IMR-90 (cell line): ENCODE results near the gene WRAP73. TPM values are rescaled to one million over a fixed set of nuclear protein-coding genes. Genes with fewer than 3 reads are reported as not detected.
A peak's percentile ranks its signal among the peaks of the same experiment; 100 is the strongest.

Experiments
- ATAC-seq: fragments of 200-7000 bp; cut with Tn5 transposase; 2 replicates; pipeline ENCODE4 v1.9.1; 2020; ENCODE audit warnings: low read depth, mild to moderate bottlenecking, moderate library complexity
- BruUV-seq: library from RNA; stranded (reverse); fragments of 400-500 nt; replicated peaks from 2 replicates; lab custom pipeline; 2021; lab: Mats Ljungman, UMichigan
- CTCF ChIA-PET: fragments of 300-600 bp; formaldehyde crosslinking; extraction: SDS; loops from one replicate; lab custom pipeline; 2021; ENCODE audit warnings: antibody characterized with exemption; lab: Yijun Ruan, JAX
- POLR2A ChIA-PET: fragments of 300-600 bp; sonication (Branson Sonifier 250); formaldehyde crosslinking; loops from one replicate; lab custom pipeline; 2022; ENCODE audit warnings: antibody characterized with exemption; ENCODE audit not compliant: unreplicated experiment; lab: Charles Lee
- DNase-seq: peaks from one replicate; pipeline ENCODE4 v3.0.0; 2013
- H2AFZ ChIP-seq: replicated peaks from 2 replicates; pipeline ENCODE3; 2013; ENCODE audit warnings: low read length, mild to moderate bottlenecking; ENCODE audit not compliant: poor library complexity
- H2AK5ac ChIP-seq: 2 replicates; pipeline ENCODE4 v1.6.1; 2013; ENCODE audit warnings: low read depth, low read length, inconsistent platforms
- H2AK9ac ChIP-seq: replicated peaks from 2 replicates; pipeline ENCODE3; 2013; ENCODE audit warnings: mild to moderate bottlenecking, low read depth, low read length, moderate library complexity; ENCODE audit not compliant: poor library complexity
- H2BK120ac ChIP-seq: 2 replicates; pipeline ENCODE4 v1.6.1; 2013; ENCODE audit warnings: low read depth, low read length, inconsistent platforms
- H2BK15ac ChIP-seq: 3 replicates; pipeline ENCODE4 v1.6.1; 2013; ENCODE audit warnings: low read depth, low read length, inconsistent platforms
- H2BK20ac ChIP-seq: 2 replicates; pipeline ENCODE4 v1.6.1; 2013; ENCODE audit warnings: low read depth, mild to moderate bottlenecking, inconsistent platforms, low read length, moderate library complexity
- H2BK5ac ChIP-seq: 2 replicates; pipeline ENCODE4 v1.6.1; 2013; ENCODE audit warnings: mild to moderate bottlenecking, low read depth, low read length, inconsistent platforms; ENCODE audit not compliant: poor library complexity, severe bottlenecking
- H3K14ac ChIP-seq: replicated peaks from 2 replicates; pipeline ENCODE4 v1.6.1; 2013; ENCODE audit warnings: low read depth, low read length, inconsistent platforms
- H3K18ac ChIP-seq: 2 replicates; pipeline ENCODE4 v1.6.1; 2013; ENCODE audit warnings: low read depth, low read length, control low read depth
- H3K23ac ChIP-seq: 2 replicates; pipeline ENCODE4 v1.6.1; 2013; ENCODE audit warnings: low read depth, low read length, inconsistent platforms
- H3K27ac ChIP-seq: 2 replicates; pipeline ENCODE4 v1.5.1; 2013; ENCODE audit warnings: mild to moderate bottlenecking, control low read depth, low read length; ENCODE audit not compliant: insufficient read depth
- H3K27me3 ChIP-seq: 2 replicates; pipeline ENCODE4 v1.6.1; 2013; ENCODE audit warnings: low read length; ENCODE audit not compliant: control insufficient read depth, insufficient read depth
- H3K36me3 ChIP-seq: 2 replicates; pipeline ENCODE4 v1.6.1; 2013; ENCODE audit warnings: low read length, mixed read lengths; ENCODE audit not compliant: control insufficient read depth, insufficient read depth
- H3K4ac ChIP-seq: 2 replicates; pipeline ENCODE4 v1.6.1; 2013; ENCODE audit warnings: low read depth, low read length, inconsistent platforms
- H3K4me1 ChIP-seq: 2 replicates; pipeline ENCODE4 v1.6.1; 2013; ENCODE audit warnings: low read length, mixed read lengths; ENCODE audit not compliant: control insufficient read depth, insufficient read depth
- H3K4me2 ChIP-seq: 2 replicates; pipeline ENCODE4 v1.6.1; 2013; ENCODE audit warnings: low read depth, mild to moderate bottlenecking, control low read depth, low read length, moderate library complexity
- H3K4me3 ChIP-seq: 2 replicates; pipeline ENCODE4 v1.5.1; 2013; ENCODE audit warnings: low read depth, mild to moderate bottlenecking, control low read depth, low read length, moderate library complexity; ENCODE audit not compliant: insufficient read depth
- H3K56ac ChIP-seq: 2 replicates; pipeline ENCODE4 v1.6.1; 2013; ENCODE audit warnings: low read length, inconsistent platforms; ENCODE audit not compliant: insufficient read depth; ENCODE audit errors: extremely low read depth
- H3K79me1 ChIP-seq, 2 experiments: 2 replicates each; pipeline ENCODE4 v1.6.1; 2013; ENCODE audit warnings: low read length in 2 of 2, inconsistent platforms in 1 of 2, low read depth in 1 of 2
- H3K9ac ChIP-seq: 2 replicates; pipeline ENCODE4 v1.6.1; 2013; ENCODE audit warnings: low read depth, low read length, control low read depth
- H3K9me1 ChIP-seq: 2 replicates; pipeline ENCODE4 v1.6.1; 2013; ENCODE audit warnings: low read length, inconsistent platforms; ENCODE audit not compliant: insufficient read depth
- H3K9me3 ChIP-seq: 2 replicates; pipeline ENCODE4 v1.6.1; 2013; ENCODE audit warnings: low read length; ENCODE audit not compliant: control insufficient read depth, insufficient read depth
- H4K20me1 ChIP-seq: 2 replicates; pipeline ENCODE4 v1.6.1; 2013; ENCODE audit warnings: low read length, inconsistent platforms; ENCODE audit not compliant: insufficient read depth
- H4K5ac ChIP-seq: 2 replicates; pipeline ENCODE4 v1.6.1; 2013; ENCODE audit warnings: mild to moderate bottlenecking, low read depth, low read length, control low read depth
- H4K8ac ChIP-seq, 2 experiments: 2 replicates each; pipeline ENCODE4 v1.6.1; 2013; ENCODE audit warnings: low read depth in 2 of 2, low read length in 2 of 2, control low read depth in 1 of 2, inconsistent platforms in 1 of 2
- H4K91ac ChIP-seq: 2 replicates; pipeline ENCODE4 v1.6.1; 2013; ENCODE audit warnings: low read depth, low read length, inconsistent platforms; ENCODE audit not compliant: insufficient read depth
- BHLHE40 ChIP-seq: fragments of 150-350 bp; IDR thresholded peaks from 2 replicates; pipeline ENCODE4 v1.6.1; 2016; ENCODE audit warnings: mild to moderate bottlenecking, low read depth, low read length
- CEBPB ChIP-seq: IDR thresholded peaks from 2 replicates; pipeline ENCODE4 v1.6.1; 2012; ENCODE audit warnings: low read depth, low read length, improper control_type of control experiment
- CHD1 ChIP-seq: IDR thresholded peaks from 2 replicates; pipeline ENCODE4 v1.6.1; 2012; ENCODE audit warnings: low read depth, low read length, improper control_type of control experiment
- FOS ChIP-seq: fragments of 150-350 bp; IDR thresholded peaks from 2 replicates; pipeline ENCODE4 v1.6.1; 2016; ENCODE audit warnings: low read depth, low read length
- MAFK ChIP-seq: IDR thresholded peaks from 2 replicates; pipeline ENCODE4 v1.6.1; 2012; ENCODE audit warnings: low read depth, low read length, improper control_type of control experiment
- MAZ ChIP-seq: IDR thresholded peaks from 2 replicates; pipeline ENCODE4 v1.6.1; 2012; ENCODE audit warnings: low read depth, mild to moderate bottlenecking, low read length, improper control_type of control experiment, moderate library complexity, borderline replicate concordance
- MXI1 ChIP-seq: IDR thresholded peaks from 2 replicates; pipeline ENCODE4 v1.6.1; 2012; ENCODE audit warnings: low read depth, mild to moderate bottlenecking, low read length, moderate library complexity, borderline replicate concordance
- NFE2L2 ChIP-seq: fragments of 150-350 bp; IDR thresholded peaks from 2 replicates; pipeline ENCODE4 v1.6.1; 2016; ENCODE audit warnings: low read depth, mild to moderate bottlenecking, low read length
- POLR2A ChIP-seq: IDR thresholded peaks from 2 replicates; pipeline ENCODE4 v1.6.1; 2012; ENCODE audit warnings: mild to moderate bottlenecking, low read depth, low read length
- RAD21 ChIP-seq: IDR thresholded peaks from 2 replicates; pipeline ENCODE4 v1.6.1; 2012; ENCODE audit warnings: low read length, improper control_type of control experiment
- RFX5 ChIP-seq: IDR thresholded peaks from 2 replicates; pipeline ENCODE4 v1.8.0; 2012; ENCODE audit warnings: low read depth, mild to moderate bottlenecking, low read length, moderate library complexity
- SMC3 ChIP-seq: fragments of 150-350 bp; IDR thresholded peaks from 2 replicates; pipeline ENCODE4 v1.6.1; 2016; ENCODE audit warnings: low read depth, mild to moderate bottlenecking, antibody characterized with exemption, low read length, moderate library complexity
- WGBS, 2 experiments: methylation state at CpG; one replicate each; pipeline versions ENCODE4 v1.1.5 to v1.1.7; 2013; ENCODE audit warnings: missing lambda C conversion rate in 2 of 2; ENCODE audit not compliant: insufficient read length in 1 of 2; ENCODE audit errors: extremely low coverage in 2 of 2; 5-methylcytosine and 5-hydroxymethylcytosine counted together
- dilution Hi-C: fragments of 300-500 bp; cut with HindIII; formaldehyde crosslinking; loops from one replicate; pipeline ENCODE4 v1.14.3; 2018; ENCODE audit warnings: low sequenced_read_pairs; ENCODE audit not compliant: unreplicated experiment
- in situ Hi-C: fragments of 300-500 bp; cut with MboI; formaldehyde crosslinking; loops from 3 replicates; pipeline ENCODE4 v1.14.3; 2019; ENCODE audit warnings: low sequenced_read_pairs, inconsistent platforms, mixed read lengths
- intact Hi-C: fragments of 100-400 bp; cut with micrococcal nuclease; formaldehyde crosslinking; loops from 2 replicates; pipeline ENCODE4 v1.10.0; 2022
- polyA plus RNA-seq, 3 experiments: library from polyadenylated mRNA; depleted of rRNA; stranded (reverse); fragments of >200 nt; gene quantifications; 2 replicates each; pipeline ENCODE4 v1.2.3, GENCODE V29; 2012; ENCODE audit warnings: low replicate concordance in 1 of 3
- total RNA-seq: library from RNA; depleted of rRNA; stranded (reverse); fragments of >200 nt; gene quantifications from 2 replicates; pipeline ENCODE4 v1.2.3, GENCODE V29; 2012
- TF ChIP-seq, protein P1 (sequence below): fragments of 150-350 bp; IDR thresholded peaks from 2 replicates; pipeline ENCODE4 v1.6.1; 2016; ENCODE audit warnings: low read depth, mild to moderate bottlenecking, low read length, moderate library complexity, borderline replicate concordance
- TF ChIP-seq, protein P2 (sequence below): conservative IDR thresholded peaks from 2 replicates; pipeline ENCODE4 v1.5.1; 2012; ENCODE audit warnings: mild to moderate bottlenecking, low read depth, low read length, improper control_type of control experiment
- TF ChIP-seq, protein P3 (sequence below): fragments of 150-350 bp; IDR thresholded peaks from 2 replicates; pipeline ENCODE4 v1.6.1; 2017; ENCODE audit warnings: mild to moderate bottlenecking, antibody characterized with exemption, low read length, low read depth

Gene WRAP73
- total and polyA plus RNA-seq, 2 of the 4 experiments (the other 2 are of a cell fraction): 10.8 to 23.6 TPM

DNA sequence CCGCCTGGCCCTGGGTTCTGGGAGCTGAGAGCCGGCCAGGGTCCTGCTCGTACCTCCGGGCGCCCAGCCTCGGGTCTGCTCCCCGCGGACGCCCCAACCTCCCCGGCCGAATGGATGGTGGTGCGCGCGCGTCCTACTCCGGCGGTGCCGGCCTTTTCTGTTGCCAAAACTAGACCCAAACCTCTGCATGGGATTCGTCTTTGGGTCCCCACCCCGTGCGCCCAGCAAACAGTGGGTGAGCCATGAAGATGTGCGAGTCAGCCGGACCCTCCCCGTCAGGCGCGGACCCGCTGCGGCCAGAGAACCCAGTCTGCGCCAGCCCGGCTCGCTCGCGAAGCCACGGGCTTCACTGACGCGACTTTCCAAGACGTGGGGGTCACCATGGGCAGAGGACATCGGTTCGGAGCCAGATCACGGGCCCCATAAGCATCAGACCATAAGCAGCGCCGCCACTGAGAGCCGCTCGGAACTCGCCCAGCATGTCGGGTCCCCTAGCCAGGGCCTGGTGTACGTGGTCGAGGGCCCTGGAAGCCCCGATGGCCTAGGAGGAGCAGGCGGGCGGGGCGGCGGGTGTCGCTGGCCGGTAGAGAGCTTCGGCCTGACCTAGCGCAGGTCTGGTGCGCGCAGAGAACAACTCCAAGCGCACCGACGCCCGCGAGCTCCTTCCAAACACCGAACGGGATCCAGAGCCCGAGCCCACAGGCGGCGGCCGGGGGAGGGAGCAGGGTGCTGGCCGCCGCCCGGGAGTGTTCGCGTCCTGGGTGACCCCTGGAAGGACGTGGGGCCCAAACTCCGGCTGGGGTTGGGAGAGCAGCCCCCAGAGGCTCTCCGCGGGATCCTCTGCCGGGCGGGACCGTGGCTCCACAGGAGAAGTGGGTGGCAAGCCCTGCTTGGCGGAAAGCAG, 1.4 kb upstream of the WRAP73 start:
- dilution Hi-C loops (no loop called here), intact Hi-C loops (no loop called here), in situ Hi-C loops (no loop called here)
- no peak overlapping the region for H2BK15ac ChIP-seq
- no peak overlapping the region for H3K4me2 ChIP-seq
- H3K4ac ChIP-seq: no peak overlapping the region
- H3K27me3 ChIP-seq: peaks cover 52% of the 10 kb centered on the region
- H3K23ac ChIP-seq: no peak overlapping the region
- H4K5ac ChIP-seq: no peak overlapping the region
- no peak overlapping the region for H3K56ac ChIP-seq
- H2BK5ac ChIP-seq: no peak overlapping the region
- H4K91ac ChIP-seq: no peak overlapping the region
- no peak overlapping the region for H2BK20ac ChIP-seq
- CTCF ChIA-PET: no interaction called here
- POLR2A ChIA-PET: no interaction called here
- no peak overlapping the region for H2BK120ac ChIP-seq
- no peak overlapping the region for H2AK5ac ChIP-seq
- H3K14ac ChIP-seq: no peak overlapping the region
- no peak for DNase-seq
- ATAC-seq: no peak
- no TSS peak for BruUV-seq
- no peak overlapping the region for H4K8ac ChIP-seq
- no peak overlapping the region for H3K9ac ChIP-seq
- 1% methylated on average over 28 of the region's 83 CpGs; no CpG with 5 or more reads in 1 of the 2 experiments for WGBS, 2 experiments
- peaks cover 7% of the 10 kb centered on the region; the same call in 1 of the 2 replicates for H3K36me3 ChIP-seq
- H3K4me1 ChIP-seq: no peaks in the 10 kb centered on the region; the same call in 1 of the 2 replicates
- H3K18ac ChIP-seq: no peak overlapping the region
- H3K9me3 ChIP-seq: no peaks in the 10 kb centered on the region
- no peak overlapping the region for H3K27ac ChIP-seq
- no peaks in the 10 kb centered on the region for H3K9me1 ChIP-seq
- H3K79me1 ChIP-seq: peaks cover 4 to 10% of the 10 kb centered on the region in 2 experiments
- H3K4me3 ChIP-seq: no peak overlapping the region
- no peaks in the 10 kb centered on the region; the same call in 1 of the 2 replicates for H4K20me1 ChIP-seq
- H2AFZ ChIP-seq: peak overlapping the region; percentile 73
- no peak overlapping the region for H2AK9ac ChIP-seq
- TF ChIP-seq, protein P1, sequence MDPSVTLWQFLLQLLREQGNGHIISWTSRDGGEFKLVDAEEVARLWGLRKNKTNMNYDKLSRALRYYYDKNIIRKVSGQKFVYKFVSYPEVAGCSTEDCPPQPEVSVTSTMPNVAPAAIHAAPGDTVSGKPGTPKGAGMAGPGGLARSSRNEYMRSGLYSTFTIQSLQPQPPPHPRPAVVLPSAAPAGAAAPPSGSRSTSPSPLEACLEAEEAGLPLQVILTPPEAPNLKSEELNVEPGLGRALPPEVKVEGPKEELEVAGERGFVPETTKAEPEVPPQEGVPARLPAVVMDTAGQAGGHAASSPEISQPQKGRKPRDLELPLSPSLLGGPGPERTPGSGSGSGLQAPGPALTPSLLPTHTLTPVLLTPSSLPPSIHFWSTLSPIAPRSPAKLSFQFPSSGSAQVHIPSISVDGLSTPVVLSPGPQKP: no peak
- TF ChIP-seq BHLHE40 (no peak), CHD1 (no peak), MAFK (no peak), FOS (no peak), RFX5 (no peak), POLR2A (no peak), MAZ (no peak), MXI1 (no peak), NFE2L2 (no peak), CEBPB (no peak), RAD21 (no peak), SMC3 (no peak)
- TF ChIP-seq, protein P2, sequence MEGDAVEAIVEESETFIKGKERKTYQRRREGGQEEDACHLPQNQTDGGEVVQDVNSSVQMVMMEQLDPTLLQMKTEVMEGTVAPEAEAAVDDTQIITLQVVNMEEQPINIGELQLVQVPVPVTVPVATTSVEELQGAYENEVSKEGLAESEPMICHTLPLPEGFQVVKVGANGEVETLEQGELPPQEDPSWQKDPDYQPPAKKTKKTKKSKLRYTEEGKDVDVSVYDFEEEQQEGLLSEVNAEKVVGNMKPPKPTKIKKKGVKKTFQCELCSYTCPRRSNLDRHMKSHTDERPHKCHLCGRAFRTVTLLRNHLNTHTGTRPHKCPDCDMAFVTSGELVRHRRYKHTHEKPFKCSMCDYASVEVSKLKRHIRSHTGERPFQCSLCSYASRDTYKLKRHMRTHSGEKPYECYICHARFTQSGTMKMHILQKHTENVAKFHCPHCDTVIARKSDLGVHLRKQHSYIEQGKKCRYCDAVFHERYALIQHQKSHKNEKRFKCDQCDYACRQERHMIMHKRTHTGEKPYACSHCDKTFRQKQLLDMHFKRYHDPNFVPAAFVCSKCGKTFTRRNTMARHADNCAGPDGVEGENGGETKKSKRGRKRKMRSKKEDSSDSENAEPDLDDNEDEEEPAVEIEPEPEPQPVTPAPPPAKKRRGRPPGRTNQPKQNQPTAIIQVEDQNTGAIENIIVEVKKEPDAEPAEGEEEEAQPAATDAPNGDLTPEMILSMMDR: no peak
- TF ChIP-seq, protein P3, sequence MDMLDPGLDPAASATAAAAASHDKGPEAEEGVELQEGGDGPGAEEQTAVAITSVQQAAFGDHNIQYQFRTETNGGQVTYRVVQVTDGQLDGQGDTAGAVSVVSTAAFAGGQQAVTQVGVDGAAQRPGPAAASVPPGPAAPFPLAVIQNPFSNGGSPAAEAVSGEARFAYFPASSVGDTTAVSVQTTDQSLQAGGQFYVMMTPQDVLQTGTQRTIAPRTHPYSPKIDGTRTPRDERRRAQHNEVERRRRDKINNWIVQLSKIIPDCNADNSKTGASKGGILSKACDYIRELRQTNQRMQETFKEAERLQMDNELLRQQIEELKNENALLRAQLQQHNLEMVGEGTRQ: no peak
